Activated CD8-positive, alpha-beta memory T cell treated with anti-CD3 and anti-CD28 coated beads, Interleukin-2, amount 50 U/mL, for 1 hour (primary cell): ENCODE measurements around the gene ZNF235.
"Not testable (repeated sequence)": the region's sequence is repeated elsewhere in the genome, so short reads cannot be mapped to it uniquely, and the experiment has no call there.

Experiments used
- DNase-seq: peaks from one replicate; pipeline ENCODE4 v3.0.0-alpha.2; 2020; ENCODE audit errors: extremely low read depth

ZNF235 gene

DNA sequence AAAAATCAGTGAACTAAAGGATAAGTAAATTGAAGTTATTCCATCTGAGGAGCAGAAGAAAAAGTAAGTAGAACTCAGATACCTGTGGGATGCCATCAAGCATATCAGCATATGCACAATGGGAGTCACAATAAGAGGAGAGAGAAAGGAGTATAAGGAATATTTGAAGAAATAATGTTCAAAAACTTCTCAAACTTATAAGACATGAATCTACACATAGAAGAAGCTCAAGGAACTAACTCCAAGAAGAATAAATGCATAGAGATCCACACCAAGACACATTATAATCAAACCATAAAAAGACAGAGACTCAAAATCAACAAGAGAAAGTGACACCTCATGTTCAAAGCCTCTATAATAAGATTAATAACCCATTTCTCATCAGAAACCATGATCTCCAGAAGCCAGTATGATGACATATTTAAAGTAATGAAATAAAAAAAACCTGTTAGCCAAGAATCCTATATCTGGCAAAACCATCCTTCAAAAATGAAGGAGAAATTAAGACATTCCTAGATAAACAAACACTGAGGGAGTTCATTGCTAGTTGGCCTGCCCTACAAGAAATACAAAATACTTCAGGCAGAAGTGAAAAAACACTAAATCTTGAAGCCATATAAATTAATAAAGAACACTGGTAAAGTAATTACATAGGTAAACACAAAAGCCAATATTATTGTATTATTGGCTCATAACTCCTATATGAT is 49.0 kb downstream of the ZNF235 start:
- no peak for DNase-seq

- DNase-seq: no peak
Measured at GRCh38 chr19:44254496-44254895, 50.3 kb downstream of the ZNF235 start.

GRCh38 chr19:44253392-44253791 is 51.4 kb downstream of the ZNF235 start:
- DNase-seq: not testable (repeated sequence)

GRCh38 chr19:44252332-44252731 is 52.5 kb downstream of the ZNF235 start:
- DNase-seq: not testable (repeated sequence)

GRCh38 chr19:44236384-44236783 is 68.4 kb downstream of the ZNF235 start:
- DNase-seq: no peak
